HG03280 (cell line): ENCODE data around the gene LEFTY2.
"Not testable (repeated sequence)": the region's sequence is repeated elsewhere in the genome, so short reads cannot be mapped to it uniquely, and the experiment has no call there.

Source experiments
- ATAC-seq: cut with Tn5 transposase; IDR thresholded peaks from one replicate; pipeline ENCODE4 v1.9.1; 2021; ENCODE audit warnings: mild to moderate bottlenecking, moderate library complexity; ENCODE audit not compliant: unreplicated experiment

LEFTY2 gene

GRCh38 chr1:225931270-225932136, 9.5 kb downstream of the LEFTY2 start:
- ATAC-seq, result no peak

GRCh38 chr1:225930566-225930965, 10.5 kb downstream of the LEFTY2 start:
- no peak for ATAC-seq

GRCh38 chr1:225929462-225929861, 11.6 kb downstream of the LEFTY2 start:
- ATAC-seq, result not testable (repeated sequence)

- ATAC-seq, result no peak
Measured at GRCh38 chr1:225928186-225929175, 12.5 kb downstream of the LEFTY2 start.

- no peak for ATAC-seq
Measured at GRCh38 chr1:225926551-225927113, 14.4 kb downstream of the LEFTY2 start.

- ATAC-seq, result peak; percentile 99
Measured at GRCh38 chr1:225923692-225924555, 17.1 kb downstream of the LEFTY2 start, which contains the start of gene PYCR2. Gene PYCR2, minus strand, starts transcription at chr1:225924250. Its CDS starts 140 bp downstream, at chr1:225924110.

- no peak for ATAC-seq
Measured at GRCh38 chr1:225923381-225923691, 17.7 kb downstream of the LEFTY2 start.

- no peak for ATAC-seq
Measured at GRCh38 chr1:225921734-225922709, 19.0 kb downstream of the LEFTY2 start.

- no peak for ATAC-seq
Measured at GRCh38 chr1:225919906-225920305, 21.1 kb downstream of the LEFTY2 start.

GRCh38 chr1:225918280-225918679, 22.7 kb downstream of the LEFTY2 start:
- no peak for ATAC-seq

GRCh38 chr1:225917536-225917935, 23.5 kb downstream of the LEFTY2 start:
- ATAC-seq, result no peak

- no peak for ATAC-seq
Measured at GRCh38 chr1:225917101-225917500, 23.9 kb downstream of the LEFTY2 start.

- no peak for ATAC-seq
Measured at GRCh38 chr1:225915538-225915991, 25.5 kb downstream of the LEFTY2 start.

GRCh38 chr1:225914947-225915346, 26.1 kb downstream of the LEFTY2 start:
- no peak for ATAC-seq

GRCh38 chr1:225914391-225914790, 26.6 kb downstream of the LEFTY2 start:
- ATAC-seq, result no peak

GRCh38 chr1:225911191-225912130, 29.6 kb downstream of the LEFTY2 start:
- peak; percentile 72 for ATAC-seq

- no peak for ATAC-seq
Measured at GRCh38 chr1:225909477-225909876, 31.5 kb downstream of the LEFTY2 start.

- ATAC-seq, result no peak
Measured at GRCh38 chr1:225908773-225909172, 32.2 kb downstream of the LEFTY2 start.
